IPS-20b (cell line): ENCODE results near the gene CEP78.

Source experiments
- H3K27ac ChIP-seq: one replicate; pipeline ENCODE4 v1.5.1; 2013; ENCODE audit warnings: low read length
- H3K27me3 ChIP-seq: 2 replicates; pipeline ENCODE4 v1.6.1; 2013; ENCODE audit warnings: mild to moderate bottlenecking, low read length, inconsistent platforms; ENCODE audit not compliant: insufficient read depth
- H3K36me3 ChIP-seq: 2 replicates; pipeline ENCODE4 v1.6.1; 2013; ENCODE audit warnings: low read depth, mild to moderate bottlenecking, inconsistent platforms, low read length, moderate library complexity; ENCODE audit not compliant: insufficient read depth
- H3K4me1 ChIP-seq: 2 replicates; pipeline ENCODE4 v1.6.1; 2013; ENCODE audit warnings: mild to moderate bottlenecking, control low read depth, inconsistent platforms, low read length, moderate library complexity; ENCODE audit not compliant: insufficient read depth
- H3K4me3 ChIP-seq: 2 replicates; pipeline ENCODE4 v1.5.1; 2013; ENCODE audit warnings: mild to moderate bottlenecking, low read length, inconsistent platforms
- H3K9ac ChIP-seq: 2 replicates; pipeline ENCODE4 v1.6.1; 2013; ENCODE audit warnings: low read depth, mild to moderate bottlenecking, inconsistent platforms, low read length, moderate library complexity
- H3K9me3 ChIP-seq: 2 replicates; pipeline ENCODE4 v1.6.1; 2013; ENCODE audit warnings: mild to moderate bottlenecking, low read depth, low read length, inconsistent platforms; ENCODE audit not compliant: insufficient read depth

Gene CEP78

DNA sequence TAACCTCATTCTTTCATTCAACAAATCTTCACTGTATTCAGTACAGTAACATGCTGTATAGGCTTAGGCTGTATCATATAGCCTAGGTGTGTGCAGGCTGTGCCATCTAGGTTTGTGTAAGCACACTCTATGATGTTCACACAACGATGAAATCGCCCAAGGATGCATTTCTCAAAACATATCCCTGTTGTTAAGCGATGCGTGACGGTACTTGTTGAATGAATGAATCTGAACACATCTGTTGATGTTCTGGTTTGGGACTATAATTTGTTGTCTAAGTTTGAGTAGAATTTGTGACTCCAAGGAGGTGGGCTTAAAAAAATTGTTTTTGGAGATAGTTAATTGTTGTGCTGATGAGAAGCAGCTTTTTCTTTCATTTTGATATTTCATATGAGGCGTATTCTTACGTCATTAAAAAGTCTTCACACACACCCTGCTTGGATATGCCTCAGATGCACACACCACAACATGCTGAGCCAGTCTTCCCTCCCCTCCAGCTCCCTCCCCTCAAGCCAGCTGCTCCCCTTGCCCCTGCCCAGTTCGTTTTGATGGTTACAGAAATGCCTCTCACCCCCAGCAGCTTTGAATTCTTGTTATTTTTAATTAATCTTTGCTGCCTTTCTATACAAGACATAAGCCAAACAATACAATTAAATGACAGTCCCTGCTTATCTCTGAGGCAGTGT lies 55.5 kb downstream of the CEP78 start:
- Histone ChIP-seq H3K4me3 (no peak overlapping the region), H3K27ac (no peak overlapping the region), H3K9me3 (no peaks in the 10 kb centered on the region)

DNA sequence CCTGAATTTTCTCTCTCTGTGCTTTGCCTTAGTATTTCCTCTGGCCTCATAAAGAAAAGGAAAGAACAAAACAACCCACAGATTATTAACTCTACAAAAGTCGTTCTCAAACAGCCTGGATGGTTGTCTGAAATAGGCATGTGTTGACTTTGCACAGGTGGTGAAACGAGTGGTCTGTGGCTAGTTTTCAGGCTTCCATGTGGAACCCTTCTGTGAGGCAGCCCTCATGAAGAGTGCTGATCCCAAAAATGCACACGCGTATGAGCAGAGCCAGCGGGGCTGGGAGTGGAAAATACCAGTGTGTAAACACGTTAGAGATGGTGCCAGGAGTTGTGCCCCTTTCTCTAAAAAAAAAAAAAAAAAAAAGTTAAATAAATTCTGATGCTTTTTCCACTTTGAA lies 56.2 kb downstream of the CEP78 start:
- Histone ChIP-seq H3K9ac (no peak overlapping the region), H3K9me3 (no peaks in the 10 kb centered on the region), H3K27ac (no peak overlapping the region), H3K36me3 (no peaks in the 10 kb centered on the region), H3K27me3 (no peaks in the 10 kb centered on the region), H3K4me1 (peaks cover 12% of the 10 kb centered on the region), H3K4me3 (no peak overlapping the region)

More for the DNA sequence above, 55.5 kb downstream of the CEP78 start:
- Histone ChIP-seq H3K4me1 (peaks cover 12% of the 10 kb centered on the region), H3K36me3 (no peaks in the 10 kb centered on the region), H3K9ac (no peak overlapping the region), H3K27me3 (no peaks in the 10 kb centered on the region)

DNA sequence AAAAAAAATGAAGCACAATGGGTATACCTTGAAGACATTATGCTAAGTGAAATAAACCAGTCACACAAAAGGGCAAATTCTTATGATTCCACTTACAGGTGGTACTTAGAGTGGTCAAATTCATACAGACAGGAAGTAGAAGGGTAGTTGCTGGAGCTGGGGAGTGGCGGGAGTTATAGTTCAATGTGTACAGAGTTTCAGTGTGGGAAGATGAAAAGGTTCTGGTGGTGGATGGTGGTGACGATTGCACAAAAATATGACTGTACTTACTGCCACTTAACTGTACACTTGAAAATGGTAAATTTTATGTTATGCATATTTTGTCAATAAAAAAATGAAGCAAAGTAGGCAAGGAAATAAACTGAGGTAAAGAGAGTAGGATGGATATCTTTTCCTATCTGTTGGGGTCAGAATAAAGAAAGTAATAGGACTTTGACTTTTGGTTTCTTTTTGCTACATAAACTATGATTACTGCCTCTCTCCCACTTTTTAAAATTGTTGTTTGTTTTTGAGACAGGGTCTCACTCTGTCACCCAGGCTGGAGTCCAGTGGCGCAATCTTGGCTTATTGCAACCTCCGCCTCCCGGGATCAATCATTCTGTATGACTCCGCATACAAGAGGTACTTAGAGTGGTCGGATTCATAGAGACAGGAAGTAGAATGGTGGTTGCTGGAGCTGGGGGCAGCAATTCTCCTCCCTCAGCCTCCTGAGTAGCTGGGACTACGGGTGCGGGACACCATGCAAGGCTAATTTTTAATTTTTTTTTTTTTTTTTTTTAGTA lies 57.0 kb downstream of the CEP78 start:
- H3K36me3 ChIP-seq, result no peaks in the 10 kb centered on the region
- H3K4me1 ChIP-seq, result peaks cover 12% of the 10 kb centered on the region
- no peak overlapping the region for H3K9ac ChIP-seq
- H3K9me3 ChIP-seq, result no peaks in the 10 kb centered on the region
- H3K27me3 ChIP-seq, result no peaks in the 10 kb centered on the region
- H3K27ac ChIP-seq, result no peak overlapping the region
- H3K4me3 ChIP-seq, result no peak overlapping the region

DNA sequence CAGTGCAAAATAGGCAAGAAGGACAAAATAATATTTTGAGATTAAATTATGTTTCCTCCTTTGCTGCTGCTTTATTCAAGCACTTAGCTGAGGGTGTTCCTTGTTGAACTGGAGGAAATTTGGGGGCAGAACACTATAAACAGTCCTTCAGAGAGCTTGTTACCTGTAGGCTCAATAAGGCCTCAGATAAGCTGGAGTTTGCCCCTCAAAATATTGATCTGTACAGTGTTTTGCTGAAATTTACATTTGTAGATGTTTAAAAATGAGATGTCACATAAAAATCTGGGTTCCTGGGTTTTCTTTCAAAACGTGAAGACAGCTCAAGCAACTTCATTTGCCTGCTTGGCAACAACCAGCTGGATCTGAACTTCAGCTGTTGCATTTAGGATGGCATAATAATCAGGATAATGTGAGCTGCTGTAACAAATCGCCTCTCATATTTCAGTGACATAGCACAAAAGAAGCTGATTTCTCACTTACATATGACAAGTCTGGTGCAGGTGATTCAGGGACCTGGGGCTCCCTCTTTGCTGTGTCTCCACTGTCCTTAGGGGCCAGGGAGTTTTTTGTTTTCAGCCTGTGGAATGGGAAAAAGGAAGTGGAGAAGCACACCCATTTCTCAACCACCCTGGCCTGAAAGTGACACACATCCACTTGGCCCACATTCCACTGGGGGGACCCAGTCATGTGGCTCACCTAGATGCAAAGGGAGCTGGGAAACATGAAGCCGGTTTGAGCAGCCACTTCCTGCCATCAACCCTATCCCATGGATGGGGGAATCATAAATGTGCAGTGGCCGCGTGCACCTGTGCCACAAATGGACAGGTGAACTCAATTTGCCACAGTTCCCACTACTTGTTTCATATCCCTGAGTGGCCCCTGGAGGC lies 58.7 kb downstream of the CEP78 start:
- Histone ChIP-seq H3K4me3 (no peak overlapping the region), H3K36me3 (peaks cover 3% of the 10 kb centered on the region), H3K9ac (no peak overlapping the region), H3K9me3 (no peaks in the 10 kb centered on the region), H3K27ac (no peak overlapping the region), H3K4me1 (peaks cover 14% of the 10 kb centered on the region), H3K27me3 (no peaks in the 10 kb centered on the region)

DNA sequence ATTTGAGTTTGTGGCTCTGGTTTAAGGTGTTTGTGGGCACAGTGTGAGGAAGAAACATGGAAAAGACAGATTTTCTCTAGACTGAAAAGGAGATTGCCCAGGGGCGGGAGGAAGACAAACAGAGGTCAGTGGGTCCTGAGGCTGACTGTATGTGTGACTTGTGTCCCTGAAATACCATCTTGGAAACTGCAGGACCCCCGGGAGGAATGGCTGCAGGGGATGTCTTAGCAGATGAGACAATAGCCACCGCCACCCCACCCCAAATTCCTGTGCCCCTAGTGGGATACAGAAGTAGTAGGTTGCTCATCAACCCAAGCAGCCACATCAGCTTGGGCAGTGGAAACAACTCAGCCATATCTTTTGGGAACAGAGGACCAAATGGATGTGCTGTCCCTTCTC lies 59.3 kb downstream of the CEP78 start:
- H3K4me3 ChIP-seq, result no peak overlapping the region; the same call in 1 of the 2 replicates
- peak overlapping the region; percentile 97; the same call in 1 of the 2 replicates for H3K9ac ChIP-seq
- H3K9me3 ChIP-seq, result no peaks in the 10 kb centered on the region
- H3K4me1 ChIP-seq, result peaks cover 18% of the 10 kb centered on the region
- no peaks in the 10 kb centered on the region for H3K27me3 ChIP-seq
- no peak overlapping the region for H3K27ac ChIP-seq
- H3K36me3 ChIP-seq, result peaks cover 9% of the 10 kb centered on the region

DNA sequence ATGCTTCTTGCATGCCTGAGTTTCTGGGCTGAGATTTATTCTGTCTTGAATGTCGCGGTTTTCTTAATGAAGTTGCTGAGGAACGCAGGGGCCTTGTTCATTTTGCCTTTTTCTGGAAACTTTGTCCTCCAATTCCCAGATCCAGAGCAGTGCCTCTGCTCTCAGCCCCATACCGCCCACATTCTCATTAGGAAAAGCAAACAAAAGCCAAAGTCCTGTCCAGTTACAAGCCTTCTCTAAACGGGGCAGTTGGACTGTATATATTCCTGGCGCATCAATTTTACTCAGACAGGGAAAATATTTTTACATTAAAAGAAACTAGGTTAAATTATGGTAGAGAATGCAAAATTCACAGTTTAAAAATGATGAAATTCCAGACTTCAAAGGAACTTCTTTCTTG lies 59.9 kb downstream of the CEP78 start:
- Histone ChIP-seq H3K4me1 (peaks cover 18% of the 10 kb centered on the region), H3K27me3 (no peaks in the 10 kb centered on the region), H3K27ac (peak overlapping the region; percentile 85), H3K9ac (peak overlapping the region; percentile 97; the same call in 1 of the 2 replicates), H3K4me3 (peak overlapping the region; percentile 99; the same call in 1 of the 2 replicates), H3K9me3 (no peaks in the 10 kb centered on the region), H3K36me3 (peaks cover 15% of the 10 kb centered on the region)

DNA sequence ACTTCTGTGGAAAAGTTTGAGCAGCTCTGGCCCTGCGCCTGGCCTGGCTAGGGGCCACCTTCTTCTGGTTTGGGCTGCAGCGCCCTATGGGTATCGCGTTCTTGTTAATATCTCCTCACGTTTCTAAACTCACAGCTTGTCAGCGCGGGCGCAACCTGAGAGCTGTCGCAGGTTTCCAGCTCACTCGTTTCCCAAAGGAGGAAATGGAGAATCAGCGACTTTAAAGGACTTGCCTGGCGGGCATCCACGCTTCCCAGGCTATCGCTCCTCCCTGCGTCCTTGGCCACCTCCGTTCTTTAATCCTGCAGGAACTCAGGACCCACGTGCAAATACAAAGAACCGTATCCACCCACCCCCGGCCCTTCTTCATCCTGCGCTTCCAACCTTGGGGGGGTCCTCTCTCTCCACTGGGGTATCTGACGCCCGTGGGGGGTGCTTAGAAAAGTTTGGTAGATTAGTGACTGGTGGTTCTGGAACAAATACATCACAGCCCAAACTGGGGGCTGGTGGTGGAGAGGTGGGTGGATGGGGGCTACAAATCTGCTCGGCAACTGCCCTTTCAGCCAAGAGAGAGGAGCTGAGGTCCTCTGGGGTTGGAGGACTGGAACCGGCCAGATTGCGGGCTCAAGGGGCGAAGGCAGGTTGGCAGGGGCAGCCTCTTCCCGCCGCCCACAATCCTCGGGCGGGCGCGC lies 60.5 kb downstream of the CEP78 start:
- Histone ChIP-seq H3K36me3 (peaks cover 21% of the 10 kb centered on the region), H3K27ac (peak overlapping the region; percentile 85), H3K4me3 (peak overlapping the region; percentile 99), H3K27me3 (no peaks in the 10 kb centered on the region), H3K4me1 (peaks cover 18% of the 10 kb centered on the region), H3K9me3 (no peaks in the 10 kb centered on the region), H3K9ac (peak overlapping the region; percentile 97)

DNA sequence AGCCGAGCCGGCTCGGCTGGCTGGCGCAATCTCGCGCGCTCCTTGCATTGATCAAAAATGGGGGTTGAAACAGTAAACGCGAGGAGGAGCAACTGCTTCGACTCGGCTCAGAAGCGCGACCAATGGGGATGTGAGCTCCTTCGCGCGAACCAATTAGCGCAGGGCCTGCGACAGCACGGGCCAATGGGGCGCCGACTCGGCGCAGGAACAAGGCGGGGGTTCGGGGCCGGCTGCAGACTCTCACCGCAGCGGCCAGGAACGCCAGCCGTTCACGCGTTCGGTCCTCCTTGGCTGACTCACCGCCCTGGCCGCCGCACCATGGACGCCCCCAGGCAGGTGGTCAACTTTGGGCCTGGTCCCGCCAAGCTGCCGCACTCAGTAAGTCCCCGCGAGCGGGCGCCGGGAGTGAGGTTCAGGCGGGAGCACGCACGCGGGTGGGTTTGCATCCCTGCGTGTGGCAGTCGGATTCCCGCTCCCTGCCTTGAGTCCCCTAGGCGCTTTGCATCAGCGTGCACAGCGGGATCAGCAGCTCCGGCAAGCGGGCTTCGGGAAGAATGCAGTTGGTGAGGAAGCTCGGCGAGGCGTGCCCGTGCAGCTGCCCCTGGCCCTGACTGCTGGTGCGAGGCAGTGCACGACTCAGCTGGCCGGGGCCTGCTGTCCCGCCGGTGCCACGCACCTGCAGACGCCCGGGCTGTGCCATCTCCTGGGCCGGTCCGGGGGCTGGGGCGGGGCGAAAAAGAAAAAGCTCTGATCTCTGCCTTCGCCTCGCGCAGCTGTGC lies 61.2 kb downstream of the CEP78 start, which contains the start of gene PSAT1:
Gene PSAT1 (plus strand): TSS at position 233 of the 779 bp plus-strand sequence. CDS start 86 bp downstream, at position 319.
- Histone ChIP-seq H3K9me3 (no peaks in the 10 kb centered on the region), H3K4me3 (peak within 1 kb of the TSS; percentile 99), H3K4me1 (peaks cover 18% of the 10 kb centered on the region), H3K36me3 (peaks cover 28% of the 10 kb centered on the region), H3K27me3 (no peaks in the 10 kb centered on the region), H3K9ac (peak within 1 kb of the TSS; percentile 97), H3K27ac (peak within 1 kb of the TSS; percentile 85)

DNA sequence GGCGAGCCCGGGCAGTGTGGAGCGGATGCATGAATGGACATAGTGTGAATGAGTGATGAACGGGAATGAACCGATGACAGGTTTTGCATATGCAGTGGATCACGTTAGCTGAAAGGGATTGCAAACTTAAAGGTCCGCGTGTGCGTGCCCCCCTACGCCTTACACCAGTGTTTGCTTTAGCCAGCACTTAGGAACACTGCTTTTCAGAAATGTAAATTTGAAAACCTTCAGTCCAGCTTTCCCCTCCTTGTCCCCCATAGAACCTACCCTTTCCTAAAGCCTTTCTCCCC lies 61.7 kb downstream of the CEP78 start:
- Histone ChIP-seq H3K4me3 (peak overlapping the region; percentile 99), H3K27ac (peak overlapping the region; percentile 80), H3K27me3 (no peaks in the 10 kb centered on the region), H3K9me3 (no peaks in the 10 kb centered on the region), H3K36me3 (peaks cover 34% of the 10 kb centered on the region), H3K9ac (peak overlapping the region; percentile 97), H3K4me1 (peaks cover 18% of the 10 kb centered on the region)

DNA sequence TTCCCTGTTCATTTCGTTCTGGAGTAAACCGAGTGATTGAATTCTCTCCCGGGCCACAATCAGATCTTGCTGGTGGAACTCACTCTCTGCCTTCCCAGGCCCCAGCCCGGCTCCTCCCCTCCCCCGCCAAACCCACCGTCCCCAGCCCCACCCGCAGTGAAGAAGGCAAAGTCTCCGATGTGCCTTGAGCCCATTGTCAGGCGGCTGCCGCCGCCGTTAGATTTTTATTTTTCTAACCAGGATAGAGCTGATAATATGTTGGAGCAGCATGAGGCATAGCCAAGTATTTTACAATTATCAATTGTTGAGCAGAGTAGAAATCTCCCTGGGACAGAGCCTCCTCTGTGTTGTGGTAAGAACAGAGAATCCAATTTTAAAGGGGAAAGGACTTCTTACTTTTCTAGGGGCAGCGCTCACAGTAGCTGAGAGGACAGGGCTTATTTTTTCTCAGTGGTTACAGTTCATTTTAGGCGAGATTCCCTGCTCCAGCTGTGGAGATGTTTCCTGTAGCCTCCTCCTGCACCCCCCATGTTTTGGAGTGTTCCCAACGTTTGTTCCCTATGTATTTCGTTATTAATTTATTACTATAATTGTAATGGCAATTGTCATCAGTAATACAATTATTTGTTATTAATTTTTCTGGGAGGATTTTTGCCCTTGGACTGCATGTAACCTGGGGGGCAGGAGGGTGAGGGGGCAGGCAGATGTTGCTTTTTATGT lies 62.3 kb downstream of the CEP78 start:
- Histone ChIP-seq H3K27ac (peak overlapping the region; percentile 80), H3K9ac (peak overlapping the region; percentile 97), H3K36me3 (peaks cover 39% of the 10 kb centered on the region), H3K9me3 (no peaks in the 10 kb centered on the region), H3K4me1 (peaks cover 18% of the 10 kb centered on the region), H3K27me3 (no peaks in the 10 kb centered on the region), H3K4me3 (peak overlapping the region; percentile 99)
